Smooth muscle cell (in vitro differentiated cells): Measurements from ENCODE around the gene MEIOB. TPM values are rescaled to one million over a fixed set of nuclear protein-coding genes. Genes with fewer than 3 reads are reported as not detected.

ENCODE experiments used
- DNase-seq: peaks from one replicate; lab custom pipeline; 2025; ENCODE audit not compliant: unreplicated experiment; lab: John Stamatoyannopoulos, UW
- H2AFZ ChIP-seq: fragments of 200-600 bp; sonication (generic); 2 replicates; pipeline ENCODE4 v1.6.0; 2016; ENCODE audit warnings: antibody characterized with exemption, low read depth, mild to moderate bottlenecking
- H3F3A ChIP-seq: fragments of 200-600 bp; sonication (generic); 2 replicates; pipeline ENCODE4 v1.6.0; 2017; ENCODE audit warnings: antibody characterized with exemption, low read depth
- H3K27ac ChIP-seq: fragments of 200-600 bp; sonication (generic); 2 replicates; pipeline ENCODE4 v1.5.1; 2016; ENCODE audit warnings: low read depth, mild to moderate bottlenecking
- H3K27me3 ChIP-seq: fragments of 200-600 bp; sonication (generic); 2 replicates; pipeline ENCODE4 v1.6.1; 2016; ENCODE audit warnings: low read depth, mild to moderate bottlenecking
- H3K36me3 ChIP-seq: fragments of 200-600 bp; sonication (generic); 2 replicates; pipeline ENCODE4 v1.5.1; 2016; ENCODE audit warnings: low read depth
- H3K4me1 ChIP-seq: fragments of 200-600 bp; sonication (generic); 2 replicates; pipeline ENCODE4 v1.5.1; 2016; ENCODE audit warnings: low read depth
- H3K4me2 ChIP-seq: fragments of 200-600 bp; sonication (generic); 2 replicates; pipeline ENCODE4 v1.6.0; 2016; ENCODE audit warnings: mild to moderate bottlenecking
- H3K4me3 ChIP-seq: fragments of 200-600 bp; sonication (generic); 2 replicates; pipeline ENCODE4 v1.5.1; 2016; ENCODE audit warnings: mild to moderate bottlenecking
- H3K79me2 ChIP-seq: fragments of 200-600 bp; sonication (generic); 2 replicates; pipeline ENCODE4 v1.6.0; 2016; ENCODE audit warnings: low read depth, mild to moderate bottlenecking
- H3K9ac ChIP-seq: fragments of 200-600 bp; sonication (generic); 2 replicates; pipeline ENCODE4 v1.6.0; 2016; ENCODE audit warnings: low read depth
- H3K9me3 ChIP-seq: fragments of 200-600 bp; sonication (generic); replicated peaks from 2 replicates; pipeline ENCODE4 v1.5.1; 2016; ENCODE audit warnings: low read depth
- H4K20me1 ChIP-seq: fragments of 200-600 bp; sonication (generic); 2 replicates; pipeline ENCODE4 v1.6.0; 2016; ENCODE audit warnings: low read depth
- WGBS: methylation state at CpG from one replicate; pipeline ENCODE4 v1.1.7; 2016; ENCODE audit warnings: low lambda C conversion rate; 5-methylcytosine and 5-hydroxymethylcytosine counted together
- polyA plus RNA-seq: library from polyadenylated mRNA; unstranded; fragments of >200 nt; fragmentation: Nextera tagmentation; extraction: Ambion mirVana; gene quantifications from 2 replicates; pipeline ENCODE4 v1.2.1, GENCODE V29; 2016
- total RNA-seq: library from RNA; depleted of rRNA; stranded (reverse); fragments of >200 nt; gene quantifications from 2 replicates; pipeline ENCODE4 v1.2.3, GENCODE V29; 2014
- TF ChIP-seq, protein P1 (sequence below): fragments of 200-600 bp; sonication (generic); IDR thresholded peaks from 2 replicates; pipeline ENCODE4 v1.5.1; 2017; ENCODE audit warnings: borderline replicate concordance, mild to moderate bottlenecking, antibody characterized with exemption; ENCODE audit not compliant: insufficient read depth, poor library complexity, severe bottlenecking

The MEIOB gene
- total and polyA plus RNA-seq, 2 experiments from 2014 or later: 0.18 to 1.7 TPM

DNA sequence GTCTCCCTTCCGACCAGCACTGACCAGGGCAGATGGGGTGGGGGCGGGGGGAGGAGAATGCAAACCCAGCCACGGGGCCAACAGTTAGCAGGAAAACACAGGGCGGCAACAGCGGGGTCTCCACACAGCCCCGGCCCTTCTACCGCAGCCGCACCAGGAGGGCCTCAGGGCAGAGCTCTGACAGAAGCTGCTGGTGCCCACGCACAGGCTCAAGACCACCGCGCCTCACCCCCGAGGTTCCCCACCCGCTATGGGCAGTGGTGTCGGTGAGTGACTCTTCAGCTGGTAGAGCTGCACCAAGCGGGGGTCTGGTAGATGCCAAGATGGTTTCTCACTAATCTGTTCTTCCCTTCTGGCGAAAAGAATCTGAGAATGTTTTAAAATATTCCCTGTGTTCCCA is 61.4 kb downstream of the MEIOB start:
- Histone ChIP-seq H2AFZ (no peak overlapping the region), H3K4me2 (no peak overlapping the region)
- no peak for DNase-seq

DNA sequence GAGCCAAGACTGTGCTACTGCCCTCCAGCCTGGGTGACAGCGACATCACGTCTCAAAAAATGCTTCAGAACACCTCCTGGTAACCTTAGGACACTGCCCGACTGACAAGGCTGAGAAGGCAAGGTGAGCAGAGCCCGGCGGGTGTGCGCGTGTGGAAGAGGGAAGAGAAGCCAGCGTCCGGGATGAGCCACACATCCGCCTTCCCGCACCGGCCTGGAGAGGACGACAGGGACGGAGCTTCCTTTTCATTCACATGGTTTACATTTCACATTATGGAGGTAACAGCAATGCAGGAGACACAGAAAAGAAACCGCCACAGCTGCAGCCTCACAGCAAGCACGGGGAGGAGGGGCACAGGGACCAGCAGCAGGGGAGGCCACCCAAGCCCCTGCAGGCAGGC is 61.9 kb downstream of the MEIOB start:
- DNase-seq: no peak
- Histone ChIP-seq H3K79me2 (no peaks in the 10 kb centered on the region), H3K9ac (no peak overlapping the region), H3K36me3 (no peaks in the 10 kb centered on the region), H3K4me1 (peaks cover 5% of the 10 kb centered on the region), H3K4me2 (no peak overlapping the region), H2AFZ (no peak overlapping the region), H3K4me3 (no peak overlapping the region), H3K27ac (no peak overlapping the region), H4K20me1 (no peaks in the 10 kb centered on the region), H3K9me3 (no peaks in the 10 kb centered on the region), H3F3A (peaks cover 8% of the 10 kb centered on the region), H3K27me3 (no peaks in the 10 kb centered on the region)
- WGBS: 98% methylated on average over 16 of the region's 16 CpGs
- TF ChIP-seq, protein P1, sequence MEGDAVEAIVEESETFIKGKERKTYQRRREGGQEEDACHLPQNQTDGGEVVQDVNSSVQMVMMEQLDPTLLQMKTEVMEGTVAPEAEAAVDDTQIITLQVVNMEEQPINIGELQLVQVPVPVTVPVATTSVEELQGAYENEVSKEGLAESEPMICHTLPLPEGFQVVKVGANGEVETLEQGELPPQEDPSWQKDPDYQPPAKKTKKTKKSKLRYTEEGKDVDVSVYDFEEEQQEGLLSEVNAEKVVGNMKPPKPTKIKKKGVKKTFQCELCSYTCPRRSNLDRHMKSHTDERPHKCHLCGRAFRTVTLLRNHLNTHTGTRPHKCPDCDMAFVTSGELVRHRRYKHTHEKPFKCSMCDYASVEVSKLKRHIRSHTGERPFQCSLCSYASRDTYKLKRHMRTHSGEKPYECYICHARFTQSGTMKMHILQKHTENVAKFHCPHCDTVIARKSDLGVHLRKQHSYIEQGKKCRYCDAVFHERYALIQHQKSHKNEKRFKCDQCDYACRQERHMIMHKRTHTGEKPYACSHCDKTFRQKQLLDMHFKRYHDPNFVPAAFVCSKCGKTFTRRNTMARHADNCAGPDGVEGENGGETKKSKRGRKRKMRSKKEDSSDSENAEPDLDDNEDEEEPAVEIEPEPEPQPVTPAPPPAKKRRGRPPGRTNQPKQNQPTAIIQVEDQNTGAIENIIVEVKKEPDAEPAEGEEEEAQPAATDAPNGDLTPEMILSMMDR: no peak

More for the DNA sequence above, 61.4 kb downstream of the MEIOB start:
- H3K9me3 ChIP-seq: no peaks in the 10 kb centered on the region
- H3K27ac ChIP-seq: no peak overlapping the region
- H3K36me3 ChIP-seq: no peaks in the 10 kb centered on the region
- H3K79me2 ChIP-seq: no peaks in the 10 kb centered on the region
- TF ChIP-seq, protein P1: no peak
- H3K4me1 ChIP-seq: peaks cover 5% of the 10 kb centered on the region
- H3F3A ChIP-seq: peaks cover 8% of the 10 kb centered on the region
- H4K20me1 ChIP-seq: no peaks in the 10 kb centered on the region
- WGBS: 95% methylated on average over 16 of the region's 16 CpGs
- H3K4me3 ChIP-seq: no peak overlapping the region
- no peak overlapping the region for H3K9ac ChIP-seq
- no peaks in the 10 kb centered on the region for H3K27me3 ChIP-seq

DNA sequence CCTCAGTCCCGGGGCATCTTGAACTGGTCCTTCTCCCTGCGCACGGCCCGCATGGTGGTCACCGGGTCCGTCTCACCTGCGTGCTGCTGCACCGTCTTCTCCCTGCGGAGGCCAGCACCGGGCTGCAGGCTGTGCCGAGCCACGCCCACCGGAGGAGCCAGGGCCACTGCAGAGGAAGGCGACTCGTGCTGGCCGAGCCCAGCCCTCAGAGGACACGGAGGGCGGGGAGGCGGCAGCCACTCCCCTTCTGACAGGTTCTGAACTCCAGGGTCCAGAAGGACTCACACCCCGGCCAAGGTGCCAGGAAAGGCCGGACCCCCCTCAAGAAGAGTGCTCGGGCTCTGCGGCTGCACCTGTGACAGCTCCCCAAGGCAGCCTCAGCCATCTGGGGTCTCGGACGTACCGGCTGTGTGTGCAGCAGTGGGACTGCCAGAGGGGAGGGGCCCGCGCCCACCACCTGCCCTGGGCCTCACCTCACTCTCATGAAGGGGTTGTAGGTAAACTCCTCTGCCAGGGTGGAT is 62.6 kb downstream of the MEIOB start:
- H3K4me3 ChIP-seq: no peak overlapping the region
- H3K27ac ChIP-seq: no peak overlapping the region
- DNase-seq: no peak
- H4K20me1 ChIP-seq: no peaks in the 10 kb centered on the region
- H3K36me3 ChIP-seq: no peaks in the 10 kb centered on the region
- no peaks in the 10 kb centered on the region for H3K27me3 ChIP-seq
- TF ChIP-seq, protein P1: no peak
- no peak overlapping the region for H3K4me2 ChIP-seq
- H3K9ac ChIP-seq: no peak overlapping the region
- no peaks in the 10 kb centered on the region for H3K9me3 ChIP-seq
- peaks cover 5% of the 10 kb centered on the region for H3K4me1 ChIP-seq
- H3F3A ChIP-seq: peaks cover 8% of the 10 kb centered on the region
- WGBS: 81% methylated on average over 27 of the region's 28 CpGs
- no peak overlapping the region for H2AFZ ChIP-seq
- no peaks in the 10 kb centered on the region for H3K79me2 ChIP-seq

DNA sequence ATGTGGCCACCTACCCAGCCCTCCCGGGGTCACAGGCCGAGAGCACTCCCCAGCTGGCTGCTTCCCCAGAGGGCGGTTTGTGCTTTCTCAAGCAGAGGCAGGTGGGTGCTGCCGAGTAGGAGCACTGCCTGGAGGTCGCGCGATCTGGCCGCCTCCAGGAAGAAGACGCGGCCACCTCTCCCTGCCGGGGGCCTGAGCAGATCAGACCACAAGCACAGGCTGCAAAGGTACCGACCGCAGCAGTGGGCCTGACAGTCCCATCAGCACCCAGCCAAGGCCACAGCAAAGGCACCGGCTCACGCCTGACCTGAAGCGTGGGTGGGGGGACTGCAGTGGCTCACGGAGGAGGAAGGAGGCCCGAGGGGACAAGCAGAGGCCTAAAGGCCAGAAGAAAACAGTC is 63.3 kb downstream of the MEIOB start:
- no peaks in the 10 kb centered on the region for H3K36me3 ChIP-seq
- no peak overlapping the region for H2AFZ ChIP-seq
- no peaks in the 10 kb centered on the region for H3K9me3 ChIP-seq
- TF ChIP-seq, protein P1: no peak
- DNase-seq: no peak
- H3F3A ChIP-seq: peaks cover 5% of the 10 kb centered on the region
- WGBS: 84% methylated on average over 18 of the region's 18 CpGs
- H3K27me3 ChIP-seq: no peaks in the 10 kb centered on the region
- H3K79me2 ChIP-seq: no peaks in the 10 kb centered on the region
- no peaks in the 10 kb centered on the region for H4K20me1 ChIP-seq
- peaks cover 5% of the 10 kb centered on the region for H3K4me1 ChIP-seq
- no peak overlapping the region for H3K4me3 ChIP-seq
- no peak overlapping the region for H3K9ac ChIP-seq
- H3K27ac ChIP-seq: no peak overlapping the region
- H3K4me2 ChIP-seq: no peak overlapping the region
